Subcutaneous abdominal adipose tissue (tissue), 5 donors: ENCODE results near the gene COL8A1.
A peak's percentile ranks its signal among the peaks of the same experiment; 100 is the strongest.

Experiments
- H3K27ac ChIP-seq: one replicate; pipeline ENCODE4 v1.7.0; 2013; ENCODE audit warnings: low read depth, mild to moderate bottlenecking, inconsistent platforms, low read length, moderate library complexity
- H3K27me3 ChIP-seq, 5 donors: one replicate each; pipeline ENCODE4 v1.7.0; 2013; ENCODE audit warnings: low read length in 5 of 5, inconsistent platforms in 1 of 5; ENCODE audit not compliant: control insufficient read depth in 5 of 5, insufficient read depth in 4 of 5
- H3K36me3 ChIP-seq, 5 donors: one replicate each; pipeline ENCODE4 v1.7.0; 2013; ENCODE audit warnings: low read length in 5 of 5; ENCODE audit not compliant: control insufficient read depth in 5 of 5, insufficient read depth in 5 of 5
- H3K4me1 ChIP-seq, 5 donors: one replicate each; pipeline ENCODE4 v1.7.0; 2013; ENCODE audit warnings: low read length in 5 of 5, mild to moderate bottlenecking in 3 of 5, moderate library complexity in 1 of 5; ENCODE audit not compliant: control insufficient read depth in 5 of 5, insufficient read depth in 5 of 5
- H3K4me3 ChIP-seq, 5 donors: one replicate each; pipeline ENCODE4 v1.7.0; 2013; ENCODE audit warnings: low read length in 5 of 5, low read depth in 1 of 5
- H3K9ac ChIP-seq, 5 donors: one replicate each; pipeline ENCODE4 v1.7.0; 2013; ENCODE audit warnings: low read length in 5 of 5, mild to moderate bottlenecking in 4 of 5, moderate library complexity in 3 of 5
- H3K9me3 ChIP-seq, 5 donors: one replicate each; pipeline ENCODE4 v1.7.0; 2013; ENCODE audit warnings: low read length in 5 of 5; ENCODE audit not compliant: control insufficient read depth in 5 of 5
- donor health status: healthy.
- donor health status: healthy.
- donor health status: healthy.
- donor health status: healthy.
- donor health status: healthy.

COL8A1 gene

DNA sequence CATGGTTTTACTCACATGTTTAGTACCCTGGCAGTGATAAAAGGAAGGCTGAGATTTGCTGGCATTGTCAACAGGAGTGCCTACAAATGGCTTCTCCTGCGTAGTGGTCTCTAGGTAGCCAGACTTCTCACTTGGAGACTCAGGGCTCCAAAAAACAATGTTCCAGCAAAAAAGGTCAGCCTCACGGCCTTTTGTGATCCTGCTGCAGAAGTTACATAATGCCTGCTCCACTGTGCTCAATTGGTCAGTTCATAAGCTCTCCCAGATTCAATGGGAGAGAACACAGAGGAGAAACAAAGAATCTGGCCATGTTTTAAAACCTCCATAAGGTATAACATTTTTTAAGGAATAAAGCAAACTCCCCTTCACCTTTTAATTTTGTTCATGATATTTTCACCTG lies 103.2 kb downstream of the COL8A1 start:
- H3K9ac ChIP-seq = no peak overlapping the region
- no peaks in the 10 kb centered on the region for H3K27me3 ChIP-seq
- H3K27ac ChIP-seq = no peak overlapping the region
- no peak overlapping the region for H3K4me3 ChIP-seq
- no peaks in the 10 kb centered on the region for H3K4me1 ChIP-seq
- H3K9me3 ChIP-seq = no peaks in the 10 kb centered on the region
- H3K36me3 ChIP-seq = peaks cover 0 to 5% (median 0%) of the 10 kb centered on the region in 5 donors

DNA sequence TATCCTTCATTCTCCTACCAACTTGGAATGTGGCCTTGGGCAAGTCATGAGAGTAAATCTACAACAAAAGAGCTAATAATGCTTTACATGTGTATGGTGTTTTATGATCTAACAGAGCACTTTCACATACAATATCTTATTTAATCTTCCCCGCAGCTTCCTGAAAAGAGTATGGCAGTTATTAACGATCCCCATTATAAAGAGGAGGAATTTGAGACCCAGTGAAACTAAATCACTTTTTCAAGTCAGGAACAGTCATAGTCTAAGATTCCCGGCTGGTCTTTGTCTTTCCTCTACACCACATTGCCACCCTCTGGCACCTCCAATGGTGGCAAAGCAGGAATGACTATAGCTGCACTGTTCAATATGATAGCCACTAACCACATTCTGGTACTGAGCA lies 109.5 kb downstream of the COL8A1 start:
- Histone ChIP-seq H3K4me1 (peaks cover 0 to 2% (median 0%) of the 10 kb centered on the region in 5 donors), H3K9me3 (no peaks in the 10 kb centered on the region), H3K4me3 (no peak overlapping the region), H3K27me3 (no peaks in the 10 kb centered on the region), H3K9ac (no peak overlapping the region), H3K36me3 (peaks cover 0 to 5% (median 0%) of the 10 kb centered on the region in 5 donors), H3K27ac (no peak overlapping the region)

DNA sequence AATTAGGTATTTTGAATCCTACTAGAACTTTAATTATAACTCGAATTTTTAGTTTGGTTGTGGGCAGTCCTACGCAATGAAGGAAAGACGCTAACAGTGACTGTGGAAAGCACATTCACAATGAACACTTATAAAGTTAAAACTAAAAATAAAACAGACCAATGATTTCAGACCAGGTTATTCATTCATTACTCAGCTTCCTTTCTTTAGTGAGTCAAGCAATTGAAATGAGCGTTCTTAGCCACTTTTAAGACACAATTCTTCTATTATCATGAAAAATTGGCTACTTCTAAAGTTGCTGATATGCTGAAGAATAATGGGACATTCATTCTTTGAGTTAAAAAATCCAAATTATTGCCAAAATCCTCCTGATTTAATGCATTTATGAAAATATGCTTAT lies 113.3 kb downstream of the COL8A1 start:
- H3K4me3 ChIP-seq = no peak overlapping the region

DNA sequence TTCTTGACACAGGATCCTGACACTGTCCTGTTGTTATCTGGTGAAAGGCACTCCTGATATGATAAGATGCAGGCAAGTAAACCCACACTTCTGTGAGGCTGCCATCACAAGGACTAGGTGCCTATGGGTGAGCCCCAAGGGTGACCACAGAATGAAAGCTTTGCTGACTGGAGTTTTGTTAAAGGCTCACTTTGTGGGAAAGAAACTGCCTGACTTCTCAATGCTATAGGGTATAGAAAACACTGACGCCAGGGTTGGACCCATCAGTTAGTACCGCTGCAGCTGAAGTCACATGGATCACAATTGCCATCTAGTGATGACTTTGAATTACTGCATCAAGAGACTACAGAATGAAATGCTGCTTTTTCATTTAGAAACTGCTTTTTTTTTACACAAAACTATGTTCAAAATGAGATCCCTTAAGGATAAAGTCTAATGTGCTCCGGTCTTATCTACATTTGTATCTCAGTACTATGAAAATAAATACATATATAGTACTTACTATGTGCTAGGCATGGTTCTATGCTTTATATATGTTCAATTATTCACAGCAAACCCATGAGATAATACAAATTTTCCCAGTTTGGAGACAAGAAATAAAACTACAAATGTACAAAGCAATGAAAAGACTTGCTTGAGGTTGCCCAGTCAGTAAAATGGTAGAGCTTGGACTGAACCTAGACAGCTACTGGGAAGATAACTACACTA lies 115.0 kb downstream of the COL8A1 start:
- Histone ChIP-seq H3K27ac (no peak overlapping the region), H3K27me3 (no peaks in the 10 kb centered on the region), H3K9me3 (no peaks in the 10 kb centered on the region), H3K36me3 (no peaks in the 10 kb centered on the region), H3K4me3 (peak overlapping the region in 1 of 5 donors; percentile 22), H3K4me1 (peaks cover 0 to 13% (median 4%) of the 10 kb centered on the region in 5 donors), H3K9ac (peak overlapping the region in 1 of 5 donors; percentile 13)

More for the DNA sequence above, 113.3 kb downstream of the COL8A1 start:
- H3K9ac ChIP-seq = no peak overlapping the region
- H3K36me3 ChIP-seq = no peaks in the 10 kb centered on the region
- peaks cover 0 to 15% (median 4%) of the 10 kb centered on the region in 5 donors for H3K4me1 ChIP-seq
- no peak overlapping the region for H3K27ac ChIP-seq
- no peaks in the 10 kb centered on the region for H3K9me3 ChIP-seq
- H3K27me3 ChIP-seq = no peaks in the 10 kb centered on the region

DNA sequence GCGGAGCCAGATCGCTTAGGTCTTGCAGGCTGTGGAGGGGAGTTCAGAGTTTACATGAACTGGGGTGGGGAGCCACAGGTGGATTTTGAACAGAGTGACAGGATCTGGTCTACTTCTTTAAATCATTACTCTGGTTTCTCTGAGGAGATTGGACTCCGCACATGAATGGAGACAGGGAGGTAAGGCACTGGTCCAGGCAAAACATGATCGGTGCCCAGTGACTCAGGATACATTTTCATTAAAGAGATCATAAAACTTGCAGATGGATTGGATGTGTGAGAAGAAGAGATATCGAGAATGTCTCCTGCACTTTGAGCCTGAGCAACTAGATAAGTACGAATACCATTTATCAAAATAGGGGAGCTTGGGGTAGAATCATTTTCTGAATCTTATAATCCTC lies 117.4 kb downstream of the COL8A1 start:
- Histone ChIP-seq H3K27ac (no peak overlapping the region), H3K4me1 (peaks cover 2 to 22% (median 4%) of the 10 kb centered on the region in 5 donors), H3K4me3 (no peak overlapping the region)

DNA sequence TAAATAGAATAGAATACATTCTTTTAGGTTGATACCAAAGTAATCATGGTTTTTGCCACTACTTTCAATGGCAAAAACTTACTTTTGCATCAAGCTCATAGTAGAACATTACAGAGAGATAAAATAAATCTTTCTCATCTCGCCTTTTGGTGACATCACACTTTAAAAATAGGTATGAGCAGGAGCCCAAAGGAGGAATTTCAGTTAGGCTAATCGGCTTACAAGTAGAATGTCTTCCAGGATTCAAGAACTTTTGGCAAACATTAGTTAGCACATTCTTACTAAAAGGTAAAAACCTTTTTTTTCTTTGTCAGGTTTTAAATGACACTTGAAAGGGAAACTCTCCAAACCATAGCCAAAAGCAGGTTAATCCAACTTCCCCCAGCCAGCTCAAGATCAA lies 119.6 kb downstream of the COL8A1 start:
- no peaks in the 10 kb centered on the region for H3K36me3 ChIP-seq
- no peak overlapping the region for H3K27ac ChIP-seq
- peaks cover 2 to 44% (median 23%) of the 10 kb centered on the region in 5 donors for H3K4me1 ChIP-seq
- no peaks in the 10 kb centered on the region for H3K9me3 ChIP-seq
- no peak overlapping the region for H3K9ac ChIP-seq
- no peak overlapping the region for H3K4me3 ChIP-seq
- no peaks in the 10 kb centered on the region for H3K27me3 ChIP-seq

More for the DNA sequence above, 117.4 kb downstream of the COL8A1 start:
- Histone ChIP-seq H3K36me3 (no peaks in the 10 kb centered on the region), H3K27me3 (no peaks in the 10 kb centered on the region), H3K9me3 (no peaks in the 10 kb centered on the region), H3K9ac (no peak overlapping the region)

DNA sequence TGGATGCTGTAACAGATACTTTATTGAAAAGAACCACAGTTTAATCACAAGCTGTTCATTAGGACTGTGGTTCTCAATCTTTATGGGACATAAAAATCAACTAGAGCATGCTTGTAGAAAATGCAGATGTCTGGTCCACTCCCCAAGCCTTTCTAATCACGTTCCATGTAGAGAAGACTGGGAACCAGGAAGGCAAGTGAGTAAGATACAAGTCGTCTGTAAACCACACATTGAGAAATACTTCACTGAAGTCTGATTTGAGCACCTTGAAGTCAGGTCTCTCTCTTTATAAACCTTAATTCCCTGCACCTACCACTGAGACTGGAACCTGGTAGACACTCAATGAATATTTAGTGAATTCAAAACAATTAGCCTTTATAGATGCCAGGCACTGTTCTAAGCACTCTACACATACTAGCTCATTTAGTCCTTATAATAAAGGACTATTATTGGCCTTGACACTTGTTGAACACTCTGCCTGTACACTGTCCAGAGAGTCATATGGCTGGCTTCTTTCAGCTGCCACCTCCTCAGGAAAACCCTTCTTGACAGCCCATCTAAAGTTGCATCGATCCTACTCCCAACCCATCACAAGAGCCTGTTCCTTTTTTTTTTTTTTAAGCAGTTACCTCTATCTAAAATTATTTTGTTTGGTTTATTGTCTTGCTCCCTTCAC lies 120.2 kb downstream of the COL8A1 start:
- Histone ChIP-seq H3K27me3 (no peaks in the 10 kb centered on the region), H3K36me3 (no peaks in the 10 kb centered on the region), H3K4me3 (no peak overlapping the region), H3K9me3 (no peaks in the 10 kb centered on the region), H3K9ac (no peak overlapping the region), H3K4me1 (peaks cover 0 to 44% (median 26%) of the 10 kb centered on the region in 5 donors), H3K27ac (no peak overlapping the region)

DNA sequence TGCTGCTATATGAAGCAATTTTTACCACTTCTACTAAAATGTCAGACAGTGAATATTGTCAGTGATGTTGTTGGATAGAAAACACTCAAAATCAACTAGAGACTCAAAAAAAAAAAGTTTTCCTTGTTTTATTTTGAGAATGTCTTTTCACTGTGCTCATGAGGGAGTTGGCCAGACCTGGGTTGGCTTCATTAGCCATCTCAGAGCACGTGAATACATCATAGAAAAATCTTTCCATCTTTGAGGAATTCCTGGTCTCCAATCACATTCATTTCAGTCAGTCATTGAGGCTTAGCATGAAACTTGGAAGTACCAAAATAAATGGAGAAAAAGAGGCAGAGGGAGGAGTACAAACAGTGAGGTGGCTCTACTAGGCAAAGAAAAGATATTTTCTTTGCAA lies 121.6 kb downstream of the COL8A1 start:
- Histone ChIP-seq H3K27ac (no peak overlapping the region), H3K36me3 (no peaks in the 10 kb centered on the region), H3K9me3 (no peaks in the 10 kb centered on the region), H3K4me3 (no peak overlapping the region), H3K9ac (no peak overlapping the region), H3K27me3 (no peaks in the 10 kb centered on the region), H3K4me1 (peaks cover 0 to 43% (median 26%) of the 10 kb centered on the region in 5 donors)

DNA sequence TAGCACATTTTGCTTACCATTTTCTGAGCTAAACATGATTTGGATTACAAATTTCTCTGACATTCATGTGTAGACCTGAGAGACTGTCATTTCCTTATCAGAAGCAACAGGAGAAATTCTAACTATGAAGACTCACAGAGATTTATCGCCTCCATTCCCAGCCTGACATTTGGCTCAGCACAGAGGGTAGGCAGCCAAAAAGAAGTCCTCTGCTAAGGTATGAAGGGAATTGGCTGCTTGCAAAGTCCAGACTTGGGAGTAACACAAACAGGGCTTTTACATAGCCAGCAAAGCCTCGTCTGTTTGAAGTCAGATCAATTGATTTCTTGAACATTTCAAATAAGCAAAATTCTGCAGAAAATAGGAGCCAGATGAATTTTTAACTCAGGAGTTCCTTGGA lies 122.2 kb downstream of the COL8A1 start:
- Histone ChIP-seq H3K4me1 (peaks cover 0 to 47% (median 26%) of the 10 kb centered on the region in 5 donors), H3K36me3 (no peaks in the 10 kb centered on the region), H3K9ac (no peak overlapping the region), H3K27ac (no peak overlapping the region), H3K4me3 (peak overlapping the region in 1 of 5 donors; percentile 17), H3K9me3 (no peaks in the 10 kb centered on the region), H3K27me3 (no peaks in the 10 kb centered on the region)

DNA sequence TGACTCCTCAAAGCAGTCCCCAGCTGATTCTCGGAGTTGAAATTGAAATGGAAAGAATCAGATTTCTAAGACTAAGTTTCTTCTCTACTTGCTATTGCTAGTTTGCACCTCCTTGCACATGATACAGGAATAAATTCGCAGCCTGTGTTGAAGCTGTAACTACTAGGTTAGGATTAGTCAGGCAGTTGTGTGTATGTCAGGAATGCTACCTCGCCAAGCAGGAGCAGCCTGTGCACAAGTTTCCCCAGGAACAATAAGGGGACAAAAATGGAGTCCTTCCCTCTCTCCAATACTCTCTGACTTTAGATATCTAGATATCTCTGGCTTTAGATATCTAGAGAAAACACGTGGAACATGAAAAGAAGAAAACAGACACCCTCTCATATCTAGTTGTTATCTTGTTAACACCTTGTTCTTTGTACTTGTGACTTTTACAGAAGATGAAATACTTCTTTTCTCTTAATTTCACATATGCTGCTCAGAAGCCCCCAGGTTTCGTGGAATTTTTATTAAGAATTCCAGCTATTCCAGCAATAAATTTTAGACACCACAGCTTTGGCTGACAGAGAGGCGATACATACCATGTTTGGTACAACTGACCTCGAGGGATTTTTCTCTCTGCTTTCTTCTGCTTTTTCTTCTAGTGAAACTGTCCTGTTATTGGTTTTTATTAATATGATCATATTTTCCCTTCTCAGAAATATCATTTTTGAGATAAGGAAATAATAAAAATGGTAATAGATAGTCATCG lies 123.2 kb downstream of the COL8A1 start:
- Histone ChIP-seq H3K36me3 (no peaks in the 10 kb centered on the region), H3K27me3 (no peaks in the 10 kb centered on the region), H3K4me3 (no peak overlapping the region), H3K9me3 (no peaks in the 10 kb centered on the region), H3K9ac (peak overlapping the region in 1 of 5 donors; percentile 32), H3K4me1 (peaks cover 0 to 43% (median 26%) of the 10 kb centered on the region in 5 donors), H3K27ac (no peak overlapping the region)
